GM06990 (cell line): ENCODE results near the gene APPL1.

Experiments used
- DNase-seq: peaks from one replicate; pipeline ENCODE4 v3.0.0-alpha.2; 2011; ENCODE audit not compliant: insufficient read length; ENCODE audit errors: extremely low read depth
- H3K27me3 ChIP-seq: replicated peaks from 2 replicates; pipeline ENCODE4 v1.6.0; 2011; ENCODE audit warnings: low read length; ENCODE audit not compliant: control insufficient read depth, insufficient read depth
- H3K36me3 ChIP-seq: 2 replicates; pipeline ENCODE4 v1.5.1; 2011; ENCODE audit warnings: low read length; ENCODE audit not compliant: control insufficient read depth, insufficient read depth
- H3K4me3 ChIP-seq: replicated peaks from 2 replicates; pipeline ENCODE4 v1.5.1; 2011; ENCODE audit warnings: low read depth, mild to moderate bottlenecking, control low read depth, low read length
- TF ChIP-seq, protein P1 (sequence below): IDR thresholded peaks from 2 replicates; pipeline ENCODE4 v1.5.1; 2011; ENCODE audit warnings: low read length, control low read depth, mild to moderate bottlenecking, inconsistent platforms; ENCODE audit not compliant: insufficient read depth, poor library complexity, severe bottlenecking

Gene APPL1

DNA sequence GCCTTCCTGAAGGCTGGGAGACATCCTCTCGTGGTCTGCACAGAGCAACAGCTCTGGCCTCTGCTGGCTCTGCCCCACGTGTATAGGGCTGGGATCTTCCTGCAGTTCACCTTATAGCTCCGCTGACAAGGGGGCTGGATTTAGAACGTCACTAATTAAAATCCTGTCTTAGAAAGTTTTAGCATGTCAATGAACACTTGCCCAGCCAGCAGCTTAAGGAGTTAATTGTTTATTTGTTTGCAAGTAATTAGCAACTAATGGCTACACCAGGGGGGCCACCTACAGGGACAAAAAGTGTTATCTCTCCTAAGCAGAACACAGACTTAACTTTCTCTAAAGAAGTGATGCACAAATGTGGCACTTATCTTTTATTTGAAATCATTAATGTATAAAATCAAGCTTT is 27.6 kb upstream of the APPL1 start, which contains the start of gene HESX1:
Gene HESX1, minus strand, starts transcription at position 84 of the 403 bp plus-strand sequence. Its CDS starts 60 bp downstream, at position 24.
- Histone ChIP-seq H3K4me3 (no peak within 1 kb of the TSS), H3K27me3 (no peaks in the 10 kb centered on the region), H3K36me3 (no peaks in the 10 kb centered on the region)
- TF ChIP-seq, protein P1, sequence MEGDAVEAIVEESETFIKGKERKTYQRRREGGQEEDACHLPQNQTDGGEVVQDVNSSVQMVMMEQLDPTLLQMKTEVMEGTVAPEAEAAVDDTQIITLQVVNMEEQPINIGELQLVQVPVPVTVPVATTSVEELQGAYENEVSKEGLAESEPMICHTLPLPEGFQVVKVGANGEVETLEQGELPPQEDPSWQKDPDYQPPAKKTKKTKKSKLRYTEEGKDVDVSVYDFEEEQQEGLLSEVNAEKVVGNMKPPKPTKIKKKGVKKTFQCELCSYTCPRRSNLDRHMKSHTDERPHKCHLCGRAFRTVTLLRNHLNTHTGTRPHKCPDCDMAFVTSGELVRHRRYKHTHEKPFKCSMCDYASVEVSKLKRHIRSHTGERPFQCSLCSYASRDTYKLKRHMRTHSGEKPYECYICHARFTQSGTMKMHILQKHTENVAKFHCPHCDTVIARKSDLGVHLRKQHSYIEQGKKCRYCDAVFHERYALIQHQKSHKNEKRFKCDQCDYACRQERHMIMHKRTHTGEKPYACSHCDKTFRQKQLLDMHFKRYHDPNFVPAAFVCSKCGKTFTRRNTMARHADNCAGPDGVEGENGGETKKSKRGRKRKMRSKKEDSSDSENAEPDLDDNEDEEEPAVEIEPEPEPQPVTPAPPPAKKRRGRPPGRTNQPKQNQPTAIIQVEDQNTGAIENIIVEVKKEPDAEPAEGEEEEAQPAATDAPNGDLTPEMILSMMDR: no peak
- no peak for DNase-seq

DNA sequence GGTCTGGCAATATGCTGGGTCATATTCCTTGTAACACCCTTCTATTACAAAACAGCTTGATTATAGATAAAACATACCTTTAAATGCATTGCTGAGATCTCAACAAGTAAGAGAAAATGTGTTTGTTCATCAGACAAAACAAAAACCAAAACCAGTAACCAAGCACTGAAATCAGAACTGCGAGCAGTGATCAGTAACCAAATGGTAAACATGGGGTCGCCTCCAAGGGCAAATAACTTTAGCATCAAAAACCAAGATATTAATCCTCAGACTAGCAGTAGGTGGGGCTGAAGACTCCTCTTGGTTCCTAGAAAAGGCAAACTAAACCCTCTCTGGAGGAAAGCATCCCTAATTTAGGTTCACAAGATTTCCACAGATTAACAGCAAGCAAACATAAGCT is 21.1 kb upstream of the APPL1 start:
- no peak overlapping the region for H3K4me3 ChIP-seq

DNA sequence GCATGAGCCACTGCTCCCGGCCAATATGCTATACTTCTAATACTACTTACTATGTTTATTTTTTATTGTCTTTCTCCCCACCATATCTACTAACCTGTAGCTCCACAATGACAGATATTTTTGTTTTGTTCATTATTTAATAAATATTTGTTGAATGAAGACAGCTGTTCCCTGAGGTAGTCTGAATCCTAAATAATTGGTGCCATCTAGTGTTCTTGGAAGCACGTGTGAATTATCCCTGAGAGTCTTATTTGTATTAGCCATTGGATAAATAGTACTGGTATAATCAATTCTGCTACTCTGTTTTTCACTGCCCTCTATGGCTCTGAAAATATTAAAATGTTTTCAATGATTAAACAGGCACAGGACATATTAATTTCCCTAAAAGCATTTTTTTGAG is 5.6 kb upstream of the APPL1 start:
- TF ChIP-seq, protein P1: no peak
- no peaks in the 10 kb centered on the region for H3K36me3 ChIP-seq
- H3K4me3 ChIP-seq: no peak overlapping the region
- no peak for DNase-seq
- H3K27me3 ChIP-seq: no peaks in the 10 kb centered on the region

More for the DNA sequence above, 21.1 kb upstream of the APPL1 start:
- TF ChIP-seq, protein P1: no peak
- no peak for DNase-seq
- Histone ChIP-seq H3K27me3 (no peaks in the 10 kb centered on the region), H3K36me3 (no peaks in the 10 kb centered on the region)

DNA sequence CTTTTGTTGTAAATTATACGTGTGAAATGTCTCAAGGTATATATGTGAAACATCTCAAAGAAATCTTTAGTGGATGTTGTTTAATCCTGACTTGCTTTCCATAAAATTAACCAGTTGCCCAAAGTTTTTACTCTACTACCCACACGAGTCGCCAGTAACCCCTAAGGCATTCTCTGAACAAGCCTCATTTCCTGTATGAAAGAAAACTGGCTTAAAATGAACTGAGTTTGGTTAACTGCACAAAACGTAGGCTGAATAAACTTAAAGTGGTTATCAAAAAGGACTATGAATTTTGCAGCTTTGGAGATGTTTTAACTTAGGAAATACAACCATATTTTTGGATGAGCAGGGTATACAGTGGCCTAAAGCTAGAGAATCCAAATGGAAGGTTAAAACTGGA is 2.7 kb upstream of the APPL1 start:
- Histone ChIP-seq H3K27me3 (no peaks in the 10 kb centered on the region), H3K36me3 (no peaks in the 10 kb centered on the region), H3K4me3 (no peak overlapping the region)
- DNase-seq: no peak
- TF ChIP-seq, protein P1: no peak

DNA sequence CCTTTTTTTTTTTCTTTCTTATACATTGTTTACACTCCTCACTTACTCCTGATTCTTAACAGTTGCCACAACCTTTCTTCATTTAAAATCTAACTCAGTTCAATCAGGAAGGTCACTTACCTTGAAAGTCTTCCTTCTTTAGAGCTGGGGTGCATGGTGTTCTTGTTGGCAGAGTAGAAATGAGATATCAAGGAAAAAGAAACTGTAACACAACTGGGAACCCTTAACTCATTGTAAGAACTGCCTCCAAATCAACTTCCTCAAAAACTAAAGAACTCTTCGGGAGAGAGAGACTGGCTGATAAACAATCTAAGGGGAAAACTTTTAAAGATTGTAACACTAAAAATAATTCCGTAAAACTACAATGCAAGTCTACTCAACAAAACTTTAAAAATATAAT is 1.4 kb upstream of the APPL1 start:
- TF ChIP-seq, protein P1: no peak
- H3K27me3 ChIP-seq: no peaks in the 10 kb centered on the region
- H3K36me3 ChIP-seq: no peaks in the 10 kb centered on the region
- no peak for DNase-seq
- H3K4me3 ChIP-seq: no peak overlapping the region
